ENCODE results near the gene CGRRF1. TPM values are rescaled to one million over a fixed set of nuclear protein-coding genes. Genes with fewer than 3 reads are reported as not detected.

Gene CGRRF1
- total and polyA plus RNA-seq, 10 of the 15 experiments (the other 5 are each of a cell fraction or from before 2014, with no cell fraction given): 5.5 to 47.7 (median 13.5) TPM

- TF ChIP-seq BCLAF1 (IDR thresholded peaks at IDR 0.05) (no peak), ZNF687 (IDR thresholded peaks at IDR 0.05) (no peak)
Observed at GRCh38 chr14:54538055-54538454, 28.3 kb downstream of the CGRRF1 start (continued).

GRCh38 chr14:54547583-54547982 lies 37.9 kb downstream of the CGRRF1 start:
- CTCF ChIA-PET: no interaction called here
- intact Hi-C loops (cut with micrococcal nuclease; ENCODE audit: unreplicated experiment) (no loop called here), in situ Hi-C loops (cut with MboI) (no loop called here)
- Histone ChIP-seq H2AFZ (ENCODE audit: control insufficient read depth, low read depth, low read length) (no peak overlapping the region), H3K9ac (ENCODE audit: control insufficient read depth, insufficient read depth, low read length) (no peak overlapping the region), H3K9me3 (replicated peaks; ENCODE audit: control insufficient read depth, insufficient read depth, low read length) (no peaks in the 10 kb centered on the region), H3K4me2 (ENCODE audit: control insufficient read depth, insufficient read depth) (no peak overlapping the region), H3K27ac (ENCODE audit: control insufficient read depth, insufficient read depth) (no peak overlapping the region), H4K20me1 (ENCODE audit: control insufficient read depth, insufficient read depth) (no peaks in the 10 kb centered on the region), H3K36me3 (ENCODE audit: control insufficient read depth in 2 of 2, insufficient read depth in 2 of 2, low read length in 1 of 2) (no peaks in the 10 kb centered on the region), H3K4me3 (no peak overlapping the region), H3K27me3 (replicated peaks in 1 of 2; ENCODE audit: control insufficient read depth in 2 of 2, insufficient read depth in 2 of 2, low read length in 1 of 2) (no peaks in the 10 kb centered on the region), H3K4me1 (ENCODE audit: control insufficient read depth, insufficient read depth, low read length) (no peaks in the 10 kb centered on the region), H3K79me2 (ENCODE audit: control insufficient read depth, insufficient read depth, low read length) (no peaks in the 10 kb centered on the region)
- POLR2A ChIA-PET: no interaction called here
- BruUV-seq (replicated peaks): no TSS peak
- SMC1A ChIA-PET (ENCODE audit: uncharacterized antibody, unreplicated experiment): no interaction called here
- DNase-seq (ENCODE audit: low read depth, low spot score): no peak
- ATAC-seq: no peak
- 85% methylated on average over 3 of the region's 3 CpGs for WGBS (ENCODE audit: insufficient coverage, insufficient replicate concordance, low lambda C conversion rate, missing lambda C conversion rate)
- FAIRE-seq: no peak
- RAD21 ChIA-PET (ENCODE audit: unreplicated experiment): no interaction called here
- TF ChIP-seq NFYB (IDR thresholded peaks at IDR 0.05; ENCODE audit: insufficient read depth, low read depth, low read length) (no peak), ZNF274 (IDR thresholded peaks at IDR 0.05; ENCODE audit: insufficient read depth, insufficient read length) (no peak), NFYA (IDR thresholded peaks at IDR 0.05; ENCODE audit: borderline replicate concordance, low read depth, low read length) (no peak), STAT1 (conservative IDR thresholded peaks at IDR 0.05) (no peak), IRF5 (IDR thresholded peaks at IDR 0.05; ENCODE audit: borderline replicate concordance) (no peak), TAF1 (IDR thresholded peaks at IDR 0.05; ENCODE audit: borderline replicate concordance, low read depth, low read length) (no peak), EED (IDR thresholded peaks at IDR 0.05; ENCODE audit: low read depth) (no peak), POLR2A (IDR thresholded peaks at IDR 0.05; ENCODE audit: low read depth, low read length) (no peak), ELK1 (IDR thresholded peaks at IDR 0.05; ENCODE audit: low read depth, low read length) (no peak), ASH2L (IDR thresholded peaks at IDR 0.05; ENCODE audit: borderline replicate concordance, low read depth) (no peak), BRCA1 (IDR thresholded peaks at IDR 0.05; ENCODE audit: low read depth, low read length) (no peak), NBN (IDR thresholded peaks at IDR 0.05) (no peak), CREB1 (IDR thresholded peaks at IDR 0.05; ENCODE audit: low read depth) (no peak), MTA2 (IDR thresholded peaks at IDR 0.05; ENCODE audit: low read depth) (no peak)

Data from GM12878 (cell line).